SK-N-SH treated with all-trans-retinoic acid at 6 μM for 48 hours (cell line): ENCODE results near the gene MED20.

ENCODE experiments used
- ATAC-seq: fragments of 200-7000 bp; cut with Tn5 transposase; 3 replicates; pipeline ENCODE4 v1.9.1; 2020; ENCODE audit warnings: mild to moderate bottlenecking, moderate library complexity
- ARNTL ChIP-seq: fragments of 450-650 bp; formaldehyde crosslinking; IDR thresholded peaks from 2 replicates; pipeline ENCODE4 v1.5.0; 2020; ENCODE audit warnings: low read depth, mild to moderate bottlenecking, moderate library complexity, borderline replicate concordance
- BACH2 ChIP-seq: fragments of 250-450 bp; sonication (Bioruptor Pico); IDR thresholded peaks from 2 replicates; pipeline ENCODE4 v1.9.0; 2021; ENCODE audit warnings: mild to moderate bottlenecking, borderline replicate concordance
- CSDC2 ChIP-seq: fragments of 250-450 bp; sonication (Bioruptor Pico); IDR thresholded peaks from 2 replicates; pipeline ENCODE4 v1.5.0; 2020; ENCODE audit warnings: mild to moderate bottlenecking, moderate library complexity
- ESRRG ChIP-seq: fragments of 250-450 bp; sonication (Bioruptor Pico); IDR thresholded peaks from 2 replicates; pipeline ENCODE4 v1.6.1; 2021; ENCODE audit warnings: mild to moderate bottlenecking
- GLIS3 ChIP-seq: fragments of 250-450 bp; sonication (Bioruptor Pico); IDR thresholded peaks from 2 replicates; pipeline ENCODE4 v1.5.0; 2020; ENCODE audit warnings: mild to moderate bottlenecking, moderate library complexity
- OSR1 ChIP-seq: fragments of 250-450 bp; sonication (Bioruptor Pico); IDR thresholded peaks from 2 replicates; pipeline ENCODE4 v1.8.0; 2022; ENCODE audit warnings: moderate library complexity, mild to moderate bottlenecking, inconsistent platforms
- PPARA ChIP-seq: fragments of 250-450 bp; sonication (Bioruptor Pico); IDR thresholded peaks from 2 replicates; pipeline ENCODE4 v1.5.0; 2020; ENCODE audit warnings: mild to moderate bottlenecking, borderline replicate concordance
- SNAI2 ChIP-seq: fragments of 250-450 bp; sonication (Bioruptor Pico); IDR thresholded peaks from 2 replicates; pipeline ENCODE4 v1.5.0; 2020; ENCODE audit warnings: mild to moderate bottlenecking, moderate library complexity
- TCF4 ChIP-seq: fragments of 250-450 bp; sonication (Bioruptor Pico); IDR thresholded peaks from 2 replicates; pipeline ENCODE4 v1.8.0; 2021; ENCODE audit warnings: mild to moderate bottlenecking, moderate library complexity, borderline replicate concordance
- ZFP30 ChIP-seq: fragments of 450-650 bp; formaldehyde crosslinking; IDR thresholded peaks from 2 replicates; pipeline ENCODE4 v1.5.0; 2022; ENCODE audit warnings: mild to moderate bottlenecking, moderate library complexity
- ZNF565 ChIP-seq: fragments of 450-650 bp; formaldehyde crosslinking; conservative IDR thresholded peaks from 2 replicates; pipeline ENCODE4 v1.5.0; 2020; ENCODE audit warnings: low read depth, mild to moderate bottlenecking, moderate library complexity
- ZNF70 ChIP-seq: fragments of 450-650 bp; formaldehyde crosslinking; IDR thresholded peaks from 2 replicates; pipeline ENCODE4 v1.5.0; 2020; ENCODE audit warnings: mild to moderate bottlenecking, moderate library complexity
- ZNF8 ChIP-seq: fragments of 450-650 bp; formaldehyde crosslinking; IDR thresholded peaks from 2 replicates; pipeline ENCODE4 v1.5.0; 2020; ENCODE audit warnings: mild to moderate bottlenecking, moderate library complexity
- TF ChIP-seq, protein P1 (sequence below): fragments of 250-450 bp; sonication (Bioruptor Pico); IDR thresholded peaks from 2 replicates; pipeline ENCODE4 v1.5.1; 2021; ENCODE audit warnings: mild to moderate bottlenecking, moderate library complexity
- TF ChIP-seq, protein P2 (sequence below): fragments of 250-450 bp; sonication (Bioruptor Pico); IDR thresholded peaks from 2 replicates; pipeline ENCODE4 v1.5.0; 2020; ENCODE audit warnings: mild to moderate bottlenecking, moderate library complexity
- TF ChIP-seq, protein P3 (sequence below): fragments of 250-450 bp; sonication (Bioruptor Pico); IDR thresholded peaks from 2 replicates; pipeline ENCODE4 v1.8.0; 2021; ENCODE audit warnings: low read depth, mild to moderate bottlenecking, moderate library complexity, borderline replicate concordance
- TF ChIP-seq, protein P4 (sequence below): fragments of 250-450 bp; sonication (Bioruptor Pico); IDR thresholded peaks from 2 replicates; pipeline ENCODE4 v1.8.0; 2020; ENCODE audit warnings: mild to moderate bottlenecking, moderate library complexity, borderline replicate concordance
- TF ChIP-seq, protein P5 (sequence below): fragments of 250-450 bp; sonication (Bioruptor Pico); IDR thresholded peaks from 2 replicates; pipeline ENCODE4 v1.5.1; 2020; ENCODE audit warnings: low read depth, mild to moderate bottlenecking, moderate library complexity

Gene MED20

DNA sequence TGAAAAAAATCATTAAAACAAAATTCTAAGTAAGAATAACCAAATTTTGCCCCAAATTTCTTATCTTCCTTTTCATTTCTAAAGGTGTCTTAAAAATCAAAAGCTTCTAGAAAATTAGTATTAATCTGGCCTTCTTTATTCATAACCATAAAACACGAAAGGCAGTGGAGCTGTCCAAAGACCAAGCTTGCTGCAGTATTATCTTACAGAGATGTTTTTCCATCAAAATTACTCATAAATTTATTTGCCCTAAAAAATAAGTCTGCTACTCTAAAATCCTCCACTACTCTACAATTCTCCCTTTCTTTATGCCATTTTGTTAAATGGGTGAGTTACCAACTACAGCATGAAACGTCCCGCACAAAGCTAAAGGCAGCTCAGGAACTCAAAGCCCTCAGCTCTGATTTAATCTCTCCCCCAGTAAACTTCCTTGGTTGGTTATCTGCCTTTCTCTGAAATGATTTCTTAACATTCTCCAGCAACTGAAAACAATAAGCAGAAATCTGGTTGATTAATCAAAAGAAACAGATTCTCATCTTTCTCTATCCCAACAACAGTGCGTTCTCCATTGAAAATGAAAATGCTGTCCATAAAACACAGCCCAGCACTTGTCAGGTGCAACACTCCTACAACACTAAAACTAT, 27.9 kb downstream of the MED20 start (continued):
- TF ChIP-seq, protein P1, sequence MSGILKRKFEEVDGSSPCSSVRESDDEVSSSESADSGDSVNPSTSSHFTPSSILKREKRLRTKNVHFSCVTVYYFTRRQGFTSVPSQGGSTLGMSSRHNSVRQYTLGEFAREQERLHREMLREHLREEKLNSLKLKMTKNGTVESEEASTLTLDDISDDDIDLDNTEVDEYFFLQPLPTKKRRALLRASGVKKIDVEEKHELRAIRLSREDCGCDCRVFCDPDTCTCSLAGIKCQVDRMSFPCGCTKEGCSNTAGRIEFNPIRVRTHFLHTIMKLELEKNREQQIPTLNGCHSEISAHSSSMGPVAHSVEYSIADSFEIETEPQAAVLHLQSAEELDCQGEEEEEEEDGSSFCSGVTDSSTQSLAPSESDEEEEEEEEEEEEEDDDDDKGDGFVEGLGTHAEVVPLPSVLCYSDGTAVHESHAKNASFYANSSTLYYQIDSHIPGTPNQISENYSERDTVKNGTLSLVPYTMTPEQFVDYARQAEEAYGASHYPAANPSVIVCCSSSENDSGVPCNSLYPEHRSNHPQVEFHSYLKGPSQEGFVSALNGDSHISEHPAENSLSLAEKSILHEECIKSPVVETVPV (CRISPR knock-in tag), result no peak
- TF ChIP-seq, all 23 proteins: peak for 0

DNA sequence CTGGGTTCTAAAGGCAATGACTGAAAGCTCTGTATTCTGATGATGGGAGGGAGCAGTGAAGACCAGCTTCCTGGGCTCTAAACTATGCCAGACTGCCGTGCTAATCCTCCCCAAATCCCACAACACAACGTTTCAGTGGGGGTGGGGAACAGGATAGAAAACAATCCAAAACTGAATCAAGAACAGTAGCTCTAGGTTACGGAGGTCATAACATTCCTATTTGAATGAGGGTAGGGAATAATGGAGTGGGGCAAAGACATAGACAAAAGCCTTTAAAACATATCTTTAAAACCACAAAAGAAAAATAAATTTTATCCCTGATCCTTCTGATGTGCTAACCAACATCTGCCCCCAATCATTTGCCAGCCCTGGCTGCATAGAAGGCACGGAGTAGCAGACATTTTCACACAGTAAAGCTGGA, 33.6 kb downstream of the MED20 start:
- no peak for ATAC-seq
- TF ChIP-seq SNAI2 (no peak), PPARA (no peak), ARNTL (CRISPR knock-in tag) (no peak)

DNA sequence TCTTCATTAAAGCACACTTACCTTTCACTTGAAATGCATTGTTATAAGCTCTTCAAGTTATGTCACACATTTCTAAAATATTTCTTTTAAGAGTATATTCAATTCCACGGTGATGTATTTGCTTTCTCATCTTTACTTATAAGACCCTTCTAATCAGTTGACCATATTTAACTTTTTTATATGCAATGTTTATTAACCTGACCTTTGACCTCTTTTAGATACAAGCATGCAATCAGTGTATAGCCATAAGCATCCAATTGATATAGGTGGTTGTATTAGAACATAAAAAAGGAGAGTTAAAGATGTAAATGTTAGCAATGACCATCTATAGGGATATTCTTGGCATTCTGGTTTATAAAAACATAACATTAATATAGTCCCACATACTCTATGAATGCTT, 35.0 kb downstream of the MED20 start:
- no peak for ATAC-seq
- TF ChIP-seq GLIS3 (CRISPR knock-in tag) (no peak), ZNF70 (CRISPR knock-in tag) (no peak), BACH2 (CRISPR knock-in tag) (no peak), ZNF565 (no peak), ESRRG (CRISPR knock-in tag) (no peak), CSDC2 (no peak), OSR1 (no peak), ZNF8 (CRISPR knock-in tag) (no peak), ARNTL (CRISPR knock-in tag) (no peak), PPARA (no peak), TCF4 (CRISPR knock-in tag) (no peak), ZFP30 (CRISPR knock-in tag) (no peak)
- TF ChIP-seq, protein P2, sequence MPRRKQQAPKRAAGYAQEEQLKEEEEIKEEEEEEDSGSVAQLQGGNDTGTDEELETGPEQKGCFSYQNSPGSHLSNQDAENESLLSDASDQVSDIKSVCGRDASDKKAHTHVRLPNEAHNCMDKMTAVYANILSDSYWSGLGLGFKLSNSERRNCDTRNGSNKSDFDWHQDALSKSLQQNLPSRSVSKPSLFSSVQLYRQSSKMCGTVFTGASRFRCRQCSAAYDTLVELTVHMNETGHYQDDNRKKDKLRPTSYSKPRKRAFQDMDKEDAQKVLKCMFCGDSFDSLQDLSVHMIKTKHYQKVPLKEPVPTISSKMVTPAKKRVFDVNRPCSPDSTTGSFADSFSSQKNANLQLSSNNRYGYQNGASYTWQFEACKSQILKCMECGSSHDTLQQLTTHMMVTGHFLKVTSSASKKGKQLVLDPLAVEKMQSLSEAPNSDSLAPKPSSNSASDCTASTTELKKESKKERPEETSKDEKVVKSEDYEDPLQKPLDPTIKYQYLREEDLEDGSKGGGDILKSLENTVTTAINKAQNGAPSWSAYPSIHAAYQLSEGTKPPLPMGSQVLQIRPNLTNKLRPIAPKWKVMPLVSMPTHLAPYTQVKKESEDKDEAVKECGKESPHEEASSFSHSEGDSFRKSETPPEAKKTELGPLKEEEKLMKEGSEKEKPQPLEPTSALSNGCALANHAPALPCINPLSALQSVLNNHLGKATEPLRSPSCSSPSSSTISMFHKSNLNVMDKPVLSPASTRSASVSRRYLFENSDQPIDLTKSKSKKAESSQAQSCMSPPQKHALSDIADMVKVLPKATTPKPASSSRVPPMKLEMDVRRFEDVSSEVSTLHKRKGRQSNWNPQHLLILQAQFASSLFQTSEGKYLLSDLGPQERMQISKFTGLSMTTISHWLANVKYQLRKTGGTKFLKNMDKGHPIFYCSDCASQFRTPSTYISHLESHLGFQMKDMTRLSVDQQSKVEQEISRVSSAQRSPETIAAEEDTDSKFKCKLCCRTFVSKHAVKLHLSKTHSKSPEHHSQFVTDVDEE, result no peak
- TF ChIP-seq, protein P1 (CRISPR knock-in tag), result no peak
- TF ChIP-seq, protein P3, sequence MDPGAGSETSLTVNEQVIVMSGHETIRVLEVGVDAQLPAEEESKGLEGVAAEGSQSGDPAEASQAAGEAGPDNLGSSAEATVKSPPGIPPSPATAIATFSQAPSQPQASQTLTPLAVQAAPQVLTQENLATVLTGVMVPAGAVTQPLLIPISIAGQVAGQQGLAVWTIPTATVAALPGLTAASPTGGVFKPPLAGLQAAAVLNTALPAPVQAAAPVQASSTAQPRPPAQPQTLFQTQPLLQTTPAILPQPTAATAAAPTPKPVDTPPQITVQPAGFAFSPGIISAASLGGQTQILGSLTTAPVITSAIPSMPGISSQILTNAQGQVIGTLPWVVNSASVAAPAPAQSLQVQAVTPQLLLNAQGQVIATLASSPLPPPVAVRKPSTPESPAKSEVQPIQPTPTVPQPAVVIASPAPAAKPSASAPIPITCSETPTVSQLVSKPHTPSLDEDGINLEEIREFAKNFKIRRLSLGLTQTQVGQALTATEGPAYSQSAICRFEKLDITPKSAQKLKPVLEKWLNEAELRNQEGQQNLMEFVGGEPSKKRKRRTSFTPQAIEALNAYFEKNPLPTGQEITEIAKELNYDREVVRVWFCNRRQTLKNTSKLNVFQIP (CRISPR knock-in tag), result no peak
- TF ChIP-seq, protein P4, sequence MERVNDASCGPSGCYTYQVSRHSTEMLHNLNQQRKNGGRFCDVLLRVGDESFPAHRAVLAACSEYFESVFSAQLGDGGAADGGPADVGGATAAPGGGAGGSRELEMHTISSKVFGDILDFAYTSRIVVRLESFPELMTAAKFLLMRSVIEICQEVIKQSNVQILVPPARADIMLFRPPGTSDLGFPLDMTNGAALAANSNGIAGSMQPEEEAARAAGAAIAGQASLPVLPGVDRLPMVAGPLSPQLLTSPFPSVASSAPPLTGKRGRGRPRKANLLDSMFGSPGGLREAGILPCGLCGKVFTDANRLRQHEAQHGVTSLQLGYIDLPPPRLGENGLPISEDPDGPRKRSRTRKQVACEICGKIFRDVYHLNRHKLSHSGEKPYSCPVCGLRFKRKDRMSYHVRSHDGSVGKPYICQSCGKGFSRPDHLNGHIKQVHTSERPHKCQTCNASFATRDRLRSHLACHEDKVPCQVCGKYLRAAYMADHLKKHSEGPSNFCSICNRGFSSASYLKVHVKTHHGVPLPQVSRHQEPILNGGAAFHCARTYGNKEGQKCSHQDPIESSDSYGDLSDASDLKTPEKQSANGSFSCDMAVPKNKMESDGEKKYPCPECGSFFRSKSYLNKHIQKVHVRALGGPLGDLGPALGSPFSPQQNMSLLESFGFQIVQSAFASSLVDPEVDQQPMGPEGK (CRISPR knock-in tag), result no peak
- TF ChIP-seq, protein P5, sequence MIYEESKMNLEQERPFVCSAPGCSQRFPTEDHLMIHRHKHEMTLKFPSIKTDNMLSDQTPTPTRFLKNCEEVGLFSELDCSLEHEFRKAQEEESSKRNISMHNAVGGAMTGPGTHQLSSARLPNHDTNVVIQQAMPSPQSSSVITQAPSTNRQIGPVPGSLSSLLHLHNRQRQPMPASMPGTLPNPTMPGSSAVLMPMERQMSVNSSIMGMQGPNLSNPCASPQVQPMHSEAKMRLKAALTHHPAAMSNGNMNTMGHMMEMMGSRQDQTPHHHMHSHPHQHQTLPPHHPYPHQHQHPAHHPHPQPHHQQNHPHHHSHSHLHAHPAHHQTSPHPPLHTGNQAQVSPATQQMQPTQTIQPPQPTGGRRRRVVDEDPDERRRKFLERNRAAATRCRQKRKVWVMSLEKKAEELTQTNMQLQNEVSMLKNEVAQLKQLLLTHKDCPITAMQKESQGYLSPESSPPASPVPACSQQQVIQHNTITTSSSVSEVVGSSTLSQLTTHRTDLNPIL (CRISPR knock-in tag), result no peak
